ENCODE results near the gene MCM3. TPM values are rescaled to one million over a fixed set of nuclear protein-coding genes. Genes with fewer than 3 reads are reported as not detected.

The MCM3 gene
- total and polyA plus RNA-seq, 2 of the 4 experiments (the other 2 are of a cell fraction): 54.6 to 66.5 TPM

DNA sequence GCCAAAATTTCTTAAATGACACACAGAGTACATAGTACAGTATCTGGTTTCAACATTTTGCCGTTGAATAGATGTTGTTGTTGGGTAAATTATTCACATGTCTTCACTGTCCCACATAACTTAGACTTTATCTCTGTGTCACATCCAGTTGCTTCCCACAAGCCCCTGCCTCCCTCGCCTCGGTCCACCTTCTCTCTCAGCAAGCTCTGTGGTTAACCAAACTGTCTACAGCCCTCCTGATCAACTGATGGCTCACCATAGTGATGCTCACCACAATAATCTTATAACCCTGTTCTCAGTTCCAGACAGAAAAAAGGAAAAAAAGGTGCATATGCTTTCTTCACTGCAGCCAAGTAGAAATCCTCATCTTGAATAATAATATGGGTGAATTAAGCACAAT, 63.2 kb downstream of the MCM3 start:
- no peaks in the 10 kb centered on the region for H3K9me1 ChIP-seq (ENCODE audit: insufficient read depth, low read length)
- no peak overlapping the region for H3K56ac ChIP-seq (ENCODE audit: extremely low read depth, insufficient read depth, low read length)
- TF ChIP-seq MAFK (IDR thresholded peaks at IDR 0.05; ENCODE audit: low read depth, low read length): no peak
- TF ChIP-seq RAD21 (IDR thresholded peaks at IDR 0.05; ENCODE audit: low read length): no peak
- TF ChIP-seq, protein P1, sequence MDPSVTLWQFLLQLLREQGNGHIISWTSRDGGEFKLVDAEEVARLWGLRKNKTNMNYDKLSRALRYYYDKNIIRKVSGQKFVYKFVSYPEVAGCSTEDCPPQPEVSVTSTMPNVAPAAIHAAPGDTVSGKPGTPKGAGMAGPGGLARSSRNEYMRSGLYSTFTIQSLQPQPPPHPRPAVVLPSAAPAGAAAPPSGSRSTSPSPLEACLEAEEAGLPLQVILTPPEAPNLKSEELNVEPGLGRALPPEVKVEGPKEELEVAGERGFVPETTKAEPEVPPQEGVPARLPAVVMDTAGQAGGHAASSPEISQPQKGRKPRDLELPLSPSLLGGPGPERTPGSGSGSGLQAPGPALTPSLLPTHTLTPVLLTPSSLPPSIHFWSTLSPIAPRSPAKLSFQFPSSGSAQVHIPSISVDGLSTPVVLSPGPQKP (IDR thresholded peaks at IDR 0.05; ENCODE audit: borderline replicate concordance, low read depth, low read length): no peak
- no peak for TF ChIP-seq USF2 (IDR thresholded peaks at IDR 0.05; ENCODE audit: low read depth, low read length)
- TF ChIP-seq, protein P2, sequence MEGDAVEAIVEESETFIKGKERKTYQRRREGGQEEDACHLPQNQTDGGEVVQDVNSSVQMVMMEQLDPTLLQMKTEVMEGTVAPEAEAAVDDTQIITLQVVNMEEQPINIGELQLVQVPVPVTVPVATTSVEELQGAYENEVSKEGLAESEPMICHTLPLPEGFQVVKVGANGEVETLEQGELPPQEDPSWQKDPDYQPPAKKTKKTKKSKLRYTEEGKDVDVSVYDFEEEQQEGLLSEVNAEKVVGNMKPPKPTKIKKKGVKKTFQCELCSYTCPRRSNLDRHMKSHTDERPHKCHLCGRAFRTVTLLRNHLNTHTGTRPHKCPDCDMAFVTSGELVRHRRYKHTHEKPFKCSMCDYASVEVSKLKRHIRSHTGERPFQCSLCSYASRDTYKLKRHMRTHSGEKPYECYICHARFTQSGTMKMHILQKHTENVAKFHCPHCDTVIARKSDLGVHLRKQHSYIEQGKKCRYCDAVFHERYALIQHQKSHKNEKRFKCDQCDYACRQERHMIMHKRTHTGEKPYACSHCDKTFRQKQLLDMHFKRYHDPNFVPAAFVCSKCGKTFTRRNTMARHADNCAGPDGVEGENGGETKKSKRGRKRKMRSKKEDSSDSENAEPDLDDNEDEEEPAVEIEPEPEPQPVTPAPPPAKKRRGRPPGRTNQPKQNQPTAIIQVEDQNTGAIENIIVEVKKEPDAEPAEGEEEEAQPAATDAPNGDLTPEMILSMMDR (conservative IDR thresholded peaks at IDR 0.05; ENCODE audit: low read depth, low read length): no peak
- no peaks in the 10 kb centered on the region for H3K79me1 ChIP-seq (ENCODE audit: low read depth in 1 of 2, low read length in 2 of 2)
- no peak for ATAC-seq (ENCODE audit: low read depth)
- no peak overlapping the region for H3K18ac ChIP-seq (ENCODE audit: low read depth, low read length)
- no peak overlapping the region for H3K9ac ChIP-seq (ENCODE audit: low read depth, low read length)
- H4K5ac ChIP-seq (ENCODE audit: low read depth, low read length): no peak overlapping the region
- WGBS, 2 experiments (ENCODE audit: extremely low coverage in 2 of 2, insufficient read length in 1 of 2): 33% methylated on average over 2 of the region's 3 CpGs; no CpG with 5 or more reads in 1 of the 2 experiments
- H4K20me1 ChIP-seq (ENCODE audit: insufficient read depth, low read length): no peaks in the 10 kb centered on the region
- no peak overlapping the region for H4K8ac ChIP-seq (ENCODE audit: low read depth in 2 of 2, low read length in 2 of 2)
- H2BK120ac ChIP-seq (ENCODE audit: low read depth, low read length): no peak overlapping the region
- H2BK15ac ChIP-seq (ENCODE audit: low read depth, low read length): no peak overlapping the region
- no peak overlapping the region for H3K14ac ChIP-seq (replicated peaks; ENCODE audit: low read depth, low read length)
- no peak overlapping the region for H2AK5ac ChIP-seq (ENCODE audit: low read depth, low read length)
- H3K9me3 ChIP-seq (ENCODE audit: control insufficient read depth, insufficient read depth, low read length): no peaks in the 10 kb centered on the region
- H4K91ac ChIP-seq (ENCODE audit: insufficient read depth, low read depth, low read length): no peak overlapping the region
- H3K36me3 ChIP-seq (ENCODE audit: control insufficient read depth, insufficient read depth, low read length): no peaks in the 10 kb centered on the region
- peaks cover 3% of the 10 kb centered on the region; the same call in 1 of the 2 replicates for H3K27me3 ChIP-seq (ENCODE audit: control insufficient read depth, insufficient read depth, low read length)
- no TSS peak for BruUV-seq (replicated peaks)
- H2BK5ac ChIP-seq (ENCODE audit: low read depth, low read length, poor library complexity, severe bottlenecking): no peak overlapping the region
- no peak overlapping the region for H3K4me2 ChIP-seq (ENCODE audit: low read depth, low read length)
- H2AK9ac ChIP-seq (replicated peaks; ENCODE audit: low read depth, low read length, poor library complexity): no peak overlapping the region
- H3K4me1 ChIP-seq (ENCODE audit: control insufficient read depth, insufficient read depth, low read length): no peaks in the 10 kb centered on the region
- no peak overlapping the region for H3K4me3 ChIP-seq (ENCODE audit: insufficient read depth, low read depth, low read length)
- ChIA-PET POLR2A (ENCODE audit: unreplicated experiment) (no interaction called here), CTCF (no interaction called here)
- no peak overlapping the region for H2BK20ac ChIP-seq (ENCODE audit: low read depth, low read length)
- DNase-seq: no peak
- intact Hi-C loops (cut with micrococcal nuclease) (no loop called here), in situ Hi-C loops (cut with MboI; ENCODE audit: low sequenced_read_pairs) (no loop called here), dilution Hi-C loops (cut with HindIII; ENCODE audit: low sequenced_read_pairs, unreplicated experiment) (no loop called here)
- no peak overlapping the region for H3K23ac ChIP-seq (ENCODE audit: low read depth, low read length)
- H3K4ac ChIP-seq (ENCODE audit: low read depth, low read length): no peak overlapping the region
- no peak overlapping the region for H3K27ac ChIP-seq (ENCODE audit: insufficient read depth, low read length)
- no peak overlapping the region for H2AFZ ChIP-seq (replicated peaks; ENCODE audit: low read length, poor library complexity)

Measured in IMR-90 (cell line).